K562 (cell line): ENCODE results near the gene MTHFD2. TPM values are rescaled to one million over a fixed set of nuclear protein-coding genes. Genes with fewer than 3 reads are reported as not detected.

Experiments
- L3MBTL2 ChIP-seq: fragments of 450-650 bp; IDR thresholded peaks from 2 replicates; pipeline ENCODE4 v1.6.1; 2016; ENCODE audit warnings: mild to moderate bottlenecking, moderate library complexity
- MTF1 ChIP-seq: fragments of 250-450 bp; sonication (Bioruptor Pico); IDR thresholded peaks from 2 replicates; pipeline ENCODE4 v1.9.0; 2021; ENCODE audit warnings: moderate library complexity, mild to moderate bottlenecking, inconsistent platforms, borderline replicate concordance
- PTTG1 ChIP-seq: fragments of 450-650 bp; IDR thresholded peaks from 2 replicates; pipeline ENCODE4 v1.6.1; 2016; ENCODE audit warnings: low read depth, mild to moderate bottlenecking, missing genetic modification characterization, missing compliant biosample characterization
- RFX1 ChIP-seq: fragments of 450-650 bp; IDR thresholded peaks from 2 replicates; pipeline ENCODE4 v1.6.1; 2016; ENCODE audit warnings: mild to moderate bottlenecking, moderate library complexity
- SAFB2 ChIP-seq: fragments of 200-400 bp; formaldehyde crosslinking; IDR thresholded peaks from 2 replicates; pipeline ENCODE4 v1.6.1; 2018; ENCODE audit warnings: borderline replicate concordance, low read length, low read depth, moderate library complexity; ENCODE audit not compliant: severe bottlenecking
- SPI1 ChIP-seq: IDR thresholded peaks from 2 replicates; pipeline ENCODE4 v1.6.1; 2011; ENCODE audit warnings: low read depth, low read length, control low read depth, borderline replicate concordance
- SRSF1 ChIP-seq: fragments of 200-400 bp; formaldehyde crosslinking; IDR thresholded peaks from 2 replicates; pipeline ENCODE4 v1.6.1; 2017; ENCODE audit warnings: mild to moderate bottlenecking, low read depth, low read length, moderate library complexity
- TRIM28 ChIP-seq: fragments of 450-650 bp; IDR thresholded peaks from 2 replicates; pipeline ENCODE4 v1.6.1; 2017
- ZNF175 ChIP-seq: fragments of 200-800 bp; sonication (Bioruptor generic); IDR thresholded peaks from 2 replicates; pipeline ENCODE4 v1.6.1; 2016; ENCODE audit warnings: low read depth, mild to moderate bottlenecking, missing genetic modification characterization, missing compliant biosample characterization
- ZNF239 ChIP-seq: fragments of 250-450 bp; sonication (Bioruptor Pico); IDR thresholded peaks from 2 replicates; pipeline ENCODE4 v1.4.0; 2020; ENCODE audit warnings: mild to moderate bottlenecking
- polyA plus RNA-seq, 8 experiments: library from polyadenylated mRNA; depleted of rRNA in 4 of 8; stranded (reverse) in 5 of 8; unstranded in 3 of 8; fragments of >200 nt; fragmentation: Nextera tagmentation in 2 of 8; fragmentation: Illumina TruSeq in 1 of 8; extraction: Ambion mirVana in 2 of 8; extraction: Trizol in 1 of 8; gene quantifications; 2 replicates each; pipeline versions ENCODE4 v1.2.1 to v1.2.3, GENCODE V29; 2011 to 2014; ENCODE audit warnings: inconsistent platforms in 1 of 8, missing spikeins in 1 of 8
- total RNA-seq, 7 experiments: library from RNA; depleted of rRNA in 6 of 7; stranded (reverse); fragments of >200 nt in 6 of 7; fragmentation: Illumina TruSeq in 2 of 7; extraction: Trizol in 2 of 7; gene quantifications; 2 replicates each; pipeline versions ENCODE4 v1.2.1 to v1.2.3, GENCODE V29; 2011 to 2021; ENCODE audit warnings: low replicate concordance in 1 of 7
- TF ChIP-seq, protein P1 (sequence below): sonication (generic); formaldehyde crosslinking; IDR thresholded peaks from 2 replicates; pipeline ENCODE4 v1.8.0; 2022; ENCODE audit warnings: mild to moderate bottlenecking, missing genetic modification reagents
- TF ChIP-seq, protein P2 (sequence below), 2 experiments: IDR thresholded peaks in 1 of 2; conservative IDR thresholded peaks in 1 of 2; 2 replicates each; pipeline ENCODE4 v1.6.1; 2016; ENCODE audit warnings: low read depth in 2 of 2, mild to moderate bottlenecking in 1 of 2, missing compliant biosample characterization in 1 of 2, missing genetic modification characterization in 1 of 2, moderate library complexity in 1 of 2
- TF ChIP-seq, protein P3 (sequence below): IDR thresholded peaks from 3 replicates; pipeline ENCODE4 v1.6.1; 2011; ENCODE audit warnings: borderline replicate concordance, mild to moderate bottlenecking; ENCODE audit not compliant: insufficient read length, insufficient read depth
- TF ChIP-seq, protein P4 (sequence below): fragments of 450-650 bp; formaldehyde crosslinking; IDR thresholded peaks from 2 replicates; pipeline ENCODE4 v1.4.0; 2020; ENCODE audit warnings: mild to moderate bottlenecking
- TF ChIP-seq, protein P5 (sequence below): IDR thresholded peaks from 2 replicates; pipeline ENCODE4 v1.6.1; 2012; ENCODE audit warnings: low read depth, low read length, improper control_type of control experiment, borderline replicate concordance

Gene MTHFD2
- total and polyA plus RNA-seq, 9 of the 15 experiments (the other 6 are each of a cell fraction or from before 2014, with no cell fraction given), result 113 to 520 (median 234) TPM

DNA sequence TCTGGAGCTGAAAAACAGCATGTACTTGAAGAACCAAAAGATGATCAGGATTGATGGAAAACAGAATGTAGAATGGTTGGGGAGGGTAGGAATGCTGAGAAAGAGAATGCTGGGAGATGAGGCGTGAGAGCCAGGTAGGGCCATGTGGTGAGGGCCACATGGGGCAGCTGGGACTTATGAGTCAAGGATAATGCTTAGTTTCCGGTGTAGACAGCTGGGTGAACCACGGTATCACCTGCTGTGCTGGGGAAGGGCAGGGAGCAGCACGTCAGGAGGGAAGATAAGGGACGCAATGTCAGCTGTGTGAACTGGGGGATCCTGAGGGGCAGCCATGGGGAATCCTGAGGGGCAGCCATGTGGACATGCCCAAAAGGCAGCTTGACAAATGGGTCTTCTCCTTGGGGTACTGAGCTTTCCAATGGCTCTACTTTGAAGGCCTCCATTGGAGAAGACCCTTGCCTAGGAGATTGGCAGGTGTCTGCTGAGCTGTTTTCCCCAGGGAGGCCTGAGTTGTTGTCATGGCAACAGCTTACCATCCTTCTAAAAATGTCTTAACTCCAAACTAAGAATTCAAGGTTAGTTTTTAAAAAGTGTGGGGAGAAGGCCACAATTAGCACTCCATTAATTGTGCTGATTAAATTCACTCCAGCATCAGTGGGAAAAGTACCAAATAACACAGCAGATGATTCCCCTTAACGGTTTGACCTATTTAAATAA lies 51.1 kb downstream of the MTHFD2 start (continued):
- peak; percentile 86 for TF ChIP-seq RFX1
- TF ChIP-seq SPI1, result no peak
- no peak for TF ChIP-seq PTTG1 (tag)
- TF ChIP-seq, protein P1, sequence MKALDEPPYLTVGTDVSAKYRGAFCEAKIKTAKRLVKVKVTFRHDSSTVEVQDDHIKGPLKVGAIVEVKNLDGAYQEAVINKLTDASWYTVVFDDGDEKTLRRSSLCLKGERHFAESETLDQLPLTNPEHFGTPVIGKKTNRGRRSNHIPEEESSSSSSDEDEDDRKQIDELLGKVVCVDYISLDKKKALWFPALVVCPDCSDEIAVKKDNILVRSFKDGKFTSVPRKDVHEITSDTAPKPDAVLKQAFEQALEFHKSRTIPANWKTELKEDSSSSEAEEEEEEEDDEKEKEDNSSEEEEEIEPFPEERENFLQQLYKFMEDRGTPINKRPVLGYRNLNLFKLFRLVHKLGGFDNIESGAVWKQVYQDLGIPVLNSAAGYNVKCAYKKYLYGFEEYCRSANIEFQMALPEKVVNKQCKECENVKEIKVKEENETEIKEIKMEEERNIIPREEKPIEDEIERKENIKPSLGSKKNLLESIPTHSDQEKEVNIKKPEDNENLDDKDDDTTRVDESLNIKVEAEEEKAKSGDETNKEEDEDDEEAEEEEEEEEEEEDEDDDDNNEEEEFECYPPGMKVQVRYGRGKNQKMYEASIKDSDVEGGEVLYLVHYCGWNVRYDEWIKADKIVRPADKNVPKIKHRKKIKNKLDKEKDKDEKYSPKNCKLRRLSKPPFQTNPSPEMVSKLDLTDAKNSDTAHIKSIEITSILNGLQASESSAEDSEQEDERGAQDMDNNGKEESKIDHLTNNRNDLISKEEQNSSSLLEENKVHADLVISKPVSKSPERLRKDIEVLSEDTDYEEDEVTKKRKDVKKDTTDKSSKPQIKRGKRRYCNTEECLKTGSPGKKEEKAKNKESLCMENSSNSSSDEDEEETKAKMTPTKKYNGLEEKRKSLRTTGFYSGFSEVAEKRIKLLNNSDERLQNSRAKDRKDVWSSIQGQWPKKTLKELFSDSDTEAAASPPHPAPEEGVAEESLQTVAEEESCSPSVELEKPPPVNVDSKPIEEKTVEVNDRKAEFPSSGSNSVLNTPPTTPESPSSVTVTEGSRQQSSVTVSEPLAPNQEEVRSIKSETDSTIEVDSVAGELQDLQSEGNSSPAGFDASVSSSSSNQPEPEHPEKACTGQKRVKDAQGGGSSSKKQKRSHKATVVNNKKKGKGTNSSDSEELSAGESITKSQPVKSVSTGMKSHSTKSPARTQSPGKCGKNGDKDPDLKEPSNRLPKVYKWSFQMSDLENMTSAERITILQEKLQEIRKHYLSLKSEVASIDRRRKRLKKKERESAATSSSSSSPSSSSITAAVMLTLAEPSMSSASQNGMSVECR (CRISPR knock-in tag), result no peak
- TF ChIP-seq, protein P2, sequence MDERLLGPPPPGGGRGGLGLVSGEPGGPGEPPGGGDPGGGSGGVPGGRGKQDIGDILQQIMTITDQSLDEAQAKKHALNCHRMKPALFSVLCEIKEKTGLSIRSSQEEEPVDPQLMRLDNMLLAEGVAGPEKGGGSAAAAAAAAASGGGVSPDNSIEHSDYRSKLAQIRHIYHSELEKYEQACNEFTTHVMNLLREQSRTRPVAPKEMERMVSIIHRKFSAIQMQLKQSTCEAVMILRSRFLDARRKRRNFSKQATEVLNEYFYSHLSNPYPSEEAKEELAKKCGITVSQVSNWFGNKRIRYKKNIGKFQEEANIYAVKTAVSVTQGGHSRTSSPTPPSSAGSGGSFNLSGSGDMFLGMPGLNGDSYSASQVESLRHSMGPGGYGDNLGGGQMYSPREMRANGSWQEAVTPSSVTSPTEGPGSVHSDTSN (CRISPR knock-in tag; IDR thresholded peaks at IDR 0.05; ENCODE audit: low read depth), result no peak
- TF ChIP-seq, protein P2 (tag; conservative IDR thresholded peaks at IDR 0.05; ENCODE audit: low read depth), result no peak
- TF ChIP-seq, protein P3, sequence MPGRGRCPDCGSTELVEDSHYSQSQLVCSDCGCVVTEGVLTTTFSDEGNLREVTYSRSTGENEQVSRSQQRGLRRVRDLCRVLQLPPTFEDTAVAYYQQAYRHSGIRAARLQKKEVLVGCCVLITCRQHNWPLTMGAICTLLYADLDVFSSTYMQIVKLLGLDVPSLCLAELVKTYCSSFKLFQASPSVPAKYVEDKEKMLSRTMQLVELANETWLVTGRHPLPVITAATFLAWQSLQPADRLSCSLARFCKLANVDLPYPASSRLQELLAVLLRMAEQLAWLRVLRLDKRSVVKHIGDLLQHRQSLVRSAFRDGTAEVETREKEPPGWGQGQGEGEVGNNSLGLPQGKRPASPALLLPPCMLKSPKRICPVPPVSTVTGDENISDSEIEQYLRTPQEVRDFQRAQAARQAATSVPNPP, result no peak
- no peak for TF ChIP-seq L3MBTL2
- no peak for TF ChIP-seq ZNF239 (CRISPR knock-in tag)
- no peak for TF ChIP-seq SRSF1
- TF ChIP-seq, protein P4, sequence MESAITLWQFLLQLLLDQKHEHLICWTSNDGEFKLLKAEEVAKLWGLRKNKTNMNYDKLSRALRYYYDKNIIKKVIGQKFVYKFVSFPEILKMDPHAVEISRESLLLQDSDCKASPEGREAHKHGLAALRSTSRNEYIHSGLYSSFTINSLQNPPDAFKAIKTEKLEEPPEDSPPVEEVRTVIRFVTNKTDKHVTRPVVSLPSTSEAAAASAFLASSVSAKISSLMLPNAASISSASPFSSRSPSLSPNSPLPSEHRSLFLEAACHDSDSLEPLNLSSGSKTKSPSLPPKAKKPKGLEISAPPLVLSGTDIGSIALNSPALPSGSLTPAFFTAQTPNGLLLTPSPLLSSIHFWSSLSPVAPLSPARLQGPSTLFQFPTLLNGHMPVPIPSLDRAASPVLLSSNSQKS (CRISPR knock-in tag), result no peak
- no peak for TF ChIP-seq TRIM28
- no peak for TF ChIP-seq ZNF175 (CRISPR knock-in tag)
- TF ChIP-seq, protein P5, sequence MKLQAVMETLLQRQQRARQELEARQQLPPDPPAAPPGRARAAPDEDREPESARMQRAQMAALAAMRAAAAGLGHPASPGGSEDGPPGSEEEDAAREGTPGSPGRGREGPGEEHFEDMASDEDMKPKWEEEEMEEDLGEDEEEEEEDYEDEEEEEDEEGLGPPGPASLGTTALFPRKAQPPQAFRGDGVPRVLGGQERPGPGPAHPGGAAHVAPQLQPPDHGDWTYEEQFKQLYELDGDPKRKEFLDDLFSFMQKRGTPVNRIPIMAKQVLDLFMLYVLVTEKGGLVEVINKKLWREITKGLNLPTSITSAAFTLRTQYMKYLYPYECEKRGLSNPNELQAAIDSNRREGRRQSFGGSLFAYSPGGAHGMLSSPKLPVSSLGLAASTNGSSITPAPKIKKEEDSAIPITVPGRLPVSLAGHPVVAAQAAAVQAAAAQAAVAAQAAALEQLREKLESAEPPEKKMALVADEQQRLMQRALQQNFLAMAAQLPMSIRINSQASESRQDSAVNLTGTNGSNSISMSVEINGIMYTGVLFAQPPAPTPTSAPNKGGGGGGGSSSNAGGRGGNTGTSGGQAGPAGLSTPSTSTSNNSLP, result no peak
- TF ChIP-seq SAFB2, result no peak
- TF ChIP-seq MTF1 (CRISPR knock-in tag), result no peak
